HG03378 (cell line): ENCODE data around the gene ACVRL1.

Source experiments
- ATAC-seq: cut with Tn5 transposase; IDR thresholded peaks from one replicate; pipeline ENCODE4 v1.9.1; 2021; ENCODE audit warnings: mild to moderate bottlenecking, moderate library complexity; ENCODE audit not compliant: unreplicated experiment

Gene ACVRL1

DNA sequence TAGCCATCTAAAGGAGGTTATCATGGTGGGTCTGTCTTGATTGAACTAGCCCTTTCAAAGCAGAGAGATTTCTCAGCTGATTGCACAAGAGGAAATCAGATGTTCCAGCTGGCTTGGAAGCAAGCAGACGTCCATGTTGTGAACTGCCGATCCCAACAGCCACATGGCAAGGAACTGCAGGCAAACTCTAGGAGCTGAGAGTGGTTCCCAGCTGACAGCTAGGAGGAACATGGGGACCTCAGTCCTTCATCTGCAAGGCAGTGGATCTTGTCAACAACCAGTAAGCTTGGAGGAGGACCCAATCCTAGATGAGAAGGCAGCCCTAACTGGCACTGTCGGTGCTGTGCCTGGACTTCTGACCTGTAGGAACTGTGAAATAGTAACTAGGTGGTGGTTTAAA is 51.9 kb downstream of the ACVRL1 start:
- no peak for ATAC-seq

DNA sequence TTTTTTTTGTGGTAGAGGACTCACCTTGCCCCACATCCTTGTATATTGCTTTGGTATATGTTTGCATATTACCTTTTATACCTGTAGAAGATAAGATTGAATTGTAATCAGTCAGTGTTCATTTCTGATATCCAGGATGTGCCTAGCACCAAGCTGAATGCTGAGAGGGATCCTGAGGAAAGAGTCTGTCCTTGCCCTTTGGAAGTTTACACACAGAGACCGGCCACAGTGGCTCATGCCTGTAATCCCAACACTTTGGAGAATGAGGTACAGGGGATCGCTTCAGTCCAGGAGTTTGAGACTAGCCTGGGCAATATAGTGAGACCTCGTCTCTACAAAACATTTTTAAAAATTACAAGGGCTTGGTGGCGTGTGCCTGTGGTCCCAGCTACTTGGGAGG is 52.6 kb downstream of the ACVRL1 start:
- ATAC-seq = no peak

DNA sequence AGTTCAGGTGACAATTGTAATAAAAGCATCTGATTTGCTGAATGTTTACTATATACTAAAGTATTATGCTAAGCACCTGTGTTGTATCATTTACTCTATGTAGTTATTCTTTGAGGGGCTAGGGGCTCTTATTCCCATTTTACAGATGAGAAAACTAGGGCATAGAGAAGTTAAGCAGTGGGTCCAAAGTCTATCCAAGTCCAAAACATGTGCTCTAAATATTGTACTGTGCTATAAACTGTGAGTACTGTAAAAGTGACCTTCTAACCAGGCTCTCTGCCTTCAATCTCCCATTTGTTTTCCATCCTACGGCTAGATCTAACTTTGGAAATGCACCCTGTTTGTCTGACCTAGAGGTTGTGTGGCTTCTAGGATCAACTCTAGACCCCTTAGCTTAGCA is 53.2 kb downstream of the ACVRL1 start:
- ATAC-seq = no peak

DNA sequence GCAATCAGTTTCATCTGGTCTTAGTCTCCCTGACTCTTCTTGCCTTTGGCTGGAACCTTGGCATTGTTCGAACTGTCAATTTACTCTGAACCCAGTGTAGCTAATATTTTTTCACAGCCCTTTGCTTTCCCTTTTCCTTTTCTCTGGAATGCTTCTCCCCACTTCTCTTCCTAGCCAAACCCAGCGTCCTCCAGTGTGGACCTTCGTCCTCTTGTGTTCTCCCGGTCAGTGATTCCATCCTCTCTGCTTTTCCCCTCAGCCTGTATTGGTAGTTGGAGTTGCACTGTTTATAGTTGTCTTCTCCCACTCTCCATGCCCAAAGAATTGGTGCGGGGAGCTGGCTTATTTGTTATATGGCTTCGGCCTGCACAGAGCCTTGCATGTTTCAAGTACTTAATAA is 53.6 kb downstream of the ACVRL1 start:
- no peak for ATAC-seq

DNA sequence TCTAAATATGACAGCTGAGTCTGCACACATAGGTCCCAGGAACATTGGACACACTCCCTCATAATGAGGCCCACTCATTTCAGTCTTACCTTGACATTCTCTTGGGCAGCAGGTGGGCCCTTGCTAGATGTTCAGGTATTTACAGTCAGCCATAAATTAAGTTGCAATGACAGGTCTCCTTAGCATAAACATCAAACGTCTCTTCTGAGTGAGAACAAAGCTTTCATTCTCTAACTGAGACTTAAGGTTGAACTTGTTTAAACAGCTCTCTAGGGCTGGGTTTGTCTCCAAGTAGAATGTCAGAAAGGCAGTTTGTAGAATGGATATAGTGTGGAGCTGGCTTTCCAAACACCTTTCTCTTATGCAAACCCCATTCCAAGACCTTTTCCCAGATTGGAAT is 54.5 kb downstream of the ACVRL1 start:
- ATAC-seq = no peak

DNA sequence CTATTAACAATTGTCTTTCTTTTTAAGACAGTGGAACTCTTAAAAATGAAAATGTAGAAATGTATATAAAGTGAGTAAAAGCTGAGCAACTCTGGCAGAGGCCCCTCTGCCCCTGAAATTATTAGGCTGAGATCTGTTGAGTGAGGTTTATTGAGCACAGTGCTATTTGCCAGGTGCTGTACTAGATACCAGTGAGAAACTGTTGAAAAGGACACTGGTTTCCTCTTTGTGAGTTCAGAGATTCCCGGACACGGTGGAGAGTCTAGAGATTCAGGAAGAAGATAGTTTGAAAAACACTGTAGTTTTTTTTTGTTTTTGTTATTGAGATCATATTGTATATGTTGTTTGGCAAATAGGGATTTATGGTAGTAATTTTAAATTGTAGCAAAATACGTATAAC is 55.4 kb downstream of the ACVRL1 start:
- no peak for ATAC-seq

DNA sequence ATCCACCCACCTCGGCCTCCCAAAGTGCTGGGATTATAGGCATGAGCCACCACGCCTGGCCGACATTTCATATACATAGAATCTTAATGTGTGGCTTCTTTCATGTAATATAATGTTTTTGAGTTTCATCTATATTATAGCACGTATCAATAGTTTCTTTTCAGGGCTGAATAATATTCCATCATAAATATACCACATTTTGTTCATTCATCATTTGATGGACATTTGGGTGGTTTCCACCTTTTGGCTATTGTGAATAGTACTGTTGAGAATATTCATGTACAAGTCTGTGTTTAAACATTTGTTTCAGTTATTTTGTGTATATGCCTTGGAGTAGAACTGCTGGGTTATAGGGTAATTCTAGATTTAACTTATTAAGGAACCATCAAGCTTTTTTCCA is 56.2 kb downstream of the ACVRL1 start:
- ATAC-seq = no peak

DNA sequence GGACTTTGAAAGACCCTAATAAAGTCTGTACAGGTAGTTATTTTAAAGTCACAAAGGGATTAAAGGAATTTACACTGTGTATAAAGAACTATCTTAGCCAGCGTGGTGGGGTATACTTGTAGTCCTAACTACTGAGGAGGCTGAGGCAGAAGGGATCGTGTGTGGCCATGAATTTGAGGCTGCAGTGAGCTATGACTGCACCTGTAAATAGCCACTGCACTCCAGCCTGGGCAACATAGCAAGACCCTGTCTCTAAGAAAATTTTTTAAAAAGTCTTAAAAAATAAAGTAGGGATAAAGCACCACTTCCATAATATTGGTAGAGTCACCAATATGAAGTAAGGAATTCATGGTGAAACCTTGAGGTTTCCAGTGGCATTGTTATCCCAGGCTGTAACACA is 62.3 kb downstream of the ACVRL1 start:
- no peak for ATAC-seq

DNA sequence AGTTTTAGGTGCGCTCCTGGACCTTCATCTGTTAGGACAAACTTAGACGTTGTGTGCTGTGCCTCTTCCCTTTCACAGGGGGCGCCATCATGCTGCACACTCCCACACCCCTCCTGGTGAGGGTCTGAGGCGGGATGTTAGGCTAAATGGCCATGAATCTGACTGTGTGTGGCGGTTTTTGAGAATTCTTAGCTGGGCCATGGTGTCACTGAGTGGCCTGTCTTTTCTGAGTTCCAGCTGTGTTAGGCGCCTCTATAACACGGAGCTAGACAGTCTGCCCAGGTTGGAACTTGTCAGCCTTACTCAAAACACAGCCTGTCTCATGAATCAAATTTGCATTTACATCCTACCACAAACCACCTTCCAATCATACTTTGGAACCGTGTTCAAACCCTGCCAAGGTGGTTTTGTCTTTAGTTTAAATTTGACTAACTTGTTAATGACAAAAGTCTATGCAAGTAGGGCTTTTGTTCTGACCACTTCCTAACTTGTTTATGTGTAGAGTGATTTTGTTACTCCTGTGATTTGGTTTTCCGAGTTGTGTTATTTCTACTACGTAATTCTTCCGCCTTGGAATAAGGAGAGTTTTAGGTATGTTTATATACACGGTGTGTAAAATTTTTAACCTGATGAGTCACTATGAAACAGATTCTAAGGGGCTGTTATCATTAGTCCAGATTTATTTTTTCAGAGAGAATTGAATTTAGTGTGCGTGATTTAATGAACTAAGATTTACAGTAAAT is 63.8 kb downstream of the ACVRL1 start:
- ATAC-seq = peak; percentile 93

DNA sequence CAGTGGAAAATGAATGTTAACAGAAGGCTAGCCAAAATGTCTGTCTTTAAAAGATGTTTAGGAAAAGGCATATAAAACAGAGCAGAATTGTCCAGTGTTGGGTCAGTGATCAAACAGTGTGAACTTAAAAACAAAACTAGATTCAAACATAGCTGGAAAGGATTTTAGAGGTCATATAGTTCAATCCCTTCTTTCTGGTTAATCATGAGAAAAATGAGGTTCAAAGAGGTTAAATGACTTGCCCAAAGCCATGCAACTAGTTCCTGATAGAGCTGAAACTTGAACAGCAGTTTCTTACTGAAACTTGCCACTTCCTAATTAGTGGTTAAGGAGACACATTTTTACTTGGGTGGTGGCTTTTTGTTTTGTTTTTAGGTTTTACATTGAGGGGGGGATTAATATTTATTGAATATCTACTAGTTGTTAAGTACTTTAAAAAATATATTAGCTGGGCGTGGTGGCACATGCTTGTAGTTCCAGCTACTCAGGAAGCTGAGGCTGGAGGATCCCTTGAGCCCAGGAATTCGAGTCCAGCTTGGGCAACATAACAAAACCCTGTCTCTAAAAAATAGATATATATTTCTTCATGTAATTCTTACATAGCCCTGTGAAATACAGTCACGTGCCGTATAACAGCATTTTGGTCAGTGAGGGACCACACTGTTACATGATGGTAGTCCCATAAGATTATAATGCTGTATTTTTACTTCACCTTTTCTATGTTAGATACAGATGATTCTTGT is 64.5 kb downstream of the ACVRL1 start:
- peak; percentile 38 for ATAC-seq

DNA sequence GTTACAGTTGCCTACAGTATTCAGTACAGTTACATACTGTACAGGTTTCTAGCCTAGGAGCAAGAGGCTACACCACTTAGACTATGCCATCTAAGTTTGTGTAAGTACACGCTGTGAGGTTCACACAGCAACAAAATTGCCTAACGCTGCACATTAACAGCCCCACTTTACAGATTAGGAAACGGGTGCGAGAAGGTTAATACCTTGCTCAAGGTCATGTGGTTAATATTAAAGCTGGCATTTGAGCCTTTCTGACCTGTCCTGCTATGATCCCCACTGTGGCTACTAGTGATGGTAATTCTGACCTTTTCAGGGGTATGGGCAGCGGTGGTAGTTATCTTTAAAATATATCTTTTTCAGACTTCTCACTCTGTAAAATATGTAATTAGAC is 65.1 kb downstream of the ACVRL1 start:
- ATAC-seq = no peak

DNA sequence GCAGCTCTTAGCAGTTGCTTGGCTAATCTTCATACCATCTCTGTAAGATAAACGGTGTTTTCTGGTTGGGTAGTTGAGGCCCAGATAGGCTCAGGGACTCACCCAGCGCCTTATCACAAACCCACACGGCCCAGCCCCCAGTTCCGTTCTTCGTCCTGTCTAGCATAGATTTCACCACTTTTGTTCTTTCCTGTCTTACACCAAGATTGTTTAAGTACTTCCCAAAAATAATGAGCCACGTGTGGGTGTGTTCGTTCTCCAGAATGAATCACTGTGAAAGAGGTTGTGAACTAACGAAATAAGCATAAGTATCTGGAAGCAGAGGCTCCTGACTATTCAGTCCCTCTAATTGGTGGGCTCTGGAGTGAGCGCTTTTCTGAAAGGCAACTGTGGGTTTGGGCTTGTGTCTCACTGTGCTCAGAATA is 65.6 kb downstream of the ACVRL1 start:
- ATAC-seq = no peak
